Astrocyte of the cerebellum (primary cell): ENCODE results near the gene TMEM240.
"Not testable (repeated sequence)": the region's sequence is repeated elsewhere in the genome, so short reads cannot be mapped to it uniquely, and the experiment has no call there.

Source experiments
- DNase-seq: peaks from one replicate; pipeline ENCODE4 v3.0.0-alpha.2; 2011; ENCODE audit warnings: low read depth
- H3K4me3 ChIP-seq: 2 replicates; pipeline ENCODE4 v1.5.1; 2011; ENCODE audit warnings: mild to moderate bottlenecking, low read depth, low read length, moderate library complexity
- in situ Hi-C: cut with HindIII; loops from 2 replicates; pipeline ENCODE4 v1.10.0; 2017; ENCODE audit warnings: low sequenced_read_pairs
- TF ChIP-seq, protein P1 (sequence below): IDR thresholded peaks from 2 replicates; pipeline ENCODE4 v1.5.1; 2012; ENCODE audit warnings: low read length, low read depth, moderate library complexity, mild to moderate bottlenecking; ENCODE audit errors: missing control alignments

Gene TMEM240

DNA sequence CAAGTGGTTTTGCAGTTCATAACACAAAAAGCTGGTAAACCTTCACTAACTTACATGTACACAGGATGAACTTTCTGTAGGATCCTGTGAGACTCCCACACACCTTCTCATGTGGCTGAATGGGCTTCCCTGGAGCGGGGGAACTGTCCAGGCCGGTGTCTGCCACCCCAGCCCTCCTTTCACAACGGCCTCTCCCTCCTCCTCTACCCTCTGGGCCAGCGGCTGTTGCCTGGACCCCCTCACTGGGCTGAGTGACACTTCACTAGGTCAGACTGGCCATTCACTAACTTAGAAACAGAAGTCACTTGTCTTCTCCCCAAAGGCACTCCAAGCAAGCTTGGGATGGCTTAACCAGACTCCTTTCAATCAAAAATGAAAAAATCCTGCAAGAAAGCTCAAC, 18.2 kb upstream of the TMEM240 start:
- DNase-seq, result no peak
- TF ChIP-seq, protein P1, sequence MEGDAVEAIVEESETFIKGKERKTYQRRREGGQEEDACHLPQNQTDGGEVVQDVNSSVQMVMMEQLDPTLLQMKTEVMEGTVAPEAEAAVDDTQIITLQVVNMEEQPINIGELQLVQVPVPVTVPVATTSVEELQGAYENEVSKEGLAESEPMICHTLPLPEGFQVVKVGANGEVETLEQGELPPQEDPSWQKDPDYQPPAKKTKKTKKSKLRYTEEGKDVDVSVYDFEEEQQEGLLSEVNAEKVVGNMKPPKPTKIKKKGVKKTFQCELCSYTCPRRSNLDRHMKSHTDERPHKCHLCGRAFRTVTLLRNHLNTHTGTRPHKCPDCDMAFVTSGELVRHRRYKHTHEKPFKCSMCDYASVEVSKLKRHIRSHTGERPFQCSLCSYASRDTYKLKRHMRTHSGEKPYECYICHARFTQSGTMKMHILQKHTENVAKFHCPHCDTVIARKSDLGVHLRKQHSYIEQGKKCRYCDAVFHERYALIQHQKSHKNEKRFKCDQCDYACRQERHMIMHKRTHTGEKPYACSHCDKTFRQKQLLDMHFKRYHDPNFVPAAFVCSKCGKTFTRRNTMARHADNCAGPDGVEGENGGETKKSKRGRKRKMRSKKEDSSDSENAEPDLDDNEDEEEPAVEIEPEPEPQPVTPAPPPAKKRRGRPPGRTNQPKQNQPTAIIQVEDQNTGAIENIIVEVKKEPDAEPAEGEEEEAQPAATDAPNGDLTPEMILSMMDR, result no peak
- no peak overlapping the region for H3K4me3 ChIP-seq
- in situ Hi-C loops, result no loop called here

DNA sequence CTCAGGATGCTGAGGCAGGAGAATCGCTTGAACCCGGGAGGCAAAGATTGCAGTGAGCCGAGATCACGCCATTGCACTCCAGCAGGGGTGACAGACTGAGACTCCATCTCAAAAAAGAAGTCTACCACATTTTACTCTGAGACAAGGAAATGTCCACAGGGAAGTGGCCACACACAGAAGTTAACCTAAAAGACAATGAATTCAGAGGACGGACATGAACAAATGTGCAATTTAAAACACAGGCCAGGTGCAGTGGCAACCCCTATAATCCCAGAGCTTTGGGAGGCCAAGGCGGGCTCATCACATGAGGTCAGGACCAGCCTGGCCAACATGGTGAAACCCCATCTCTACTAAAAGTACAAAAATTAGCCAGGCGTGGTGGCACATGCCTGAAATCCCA, 17.3 kb upstream of the TMEM240 start:
- H3K4me3 ChIP-seq, DNase-seq, in situ Hi-C loops: not testable (repeated sequence)

DNA sequence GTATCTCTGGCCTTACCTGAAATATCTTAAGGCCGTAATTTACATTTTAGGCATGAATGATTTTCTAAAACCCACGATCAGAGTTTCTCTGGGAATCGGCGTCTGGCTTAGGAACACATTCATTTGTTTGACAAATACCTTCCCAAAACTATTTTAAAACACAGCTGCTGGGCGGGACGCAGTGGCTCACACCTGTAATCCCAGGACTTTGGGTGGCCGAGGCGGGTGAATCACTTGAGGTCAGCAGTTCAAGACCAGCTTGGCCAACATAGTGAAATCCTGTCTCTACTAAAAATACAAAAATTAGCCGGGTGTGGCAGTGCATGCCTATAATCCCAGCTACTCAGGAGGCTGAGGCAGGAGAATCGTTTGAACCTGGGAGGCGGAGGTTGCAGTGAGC, 16.5 kb upstream of the TMEM240 start:
- in situ Hi-C loops, H3K4me3 ChIP-seq, DNase-seq: not testable (repeated sequence)

DNA sequence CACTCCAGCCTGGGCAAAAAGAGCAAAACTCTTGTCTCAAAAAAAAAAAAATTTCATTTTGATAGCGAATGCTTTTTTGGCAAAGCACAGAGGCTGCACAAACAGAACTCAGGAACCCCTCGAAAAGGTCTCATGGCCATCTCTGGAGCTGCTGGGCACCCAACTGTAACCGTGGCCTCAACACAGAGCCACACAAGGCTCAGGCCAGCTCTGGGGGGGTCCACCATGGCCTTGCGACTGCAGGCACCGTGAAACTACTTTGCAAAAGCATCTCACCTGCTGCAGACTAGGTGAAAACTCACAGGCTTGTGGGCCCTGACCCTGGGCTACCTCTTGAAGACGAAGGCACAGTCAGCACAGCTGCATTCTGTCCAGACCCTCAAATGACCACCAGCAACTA, 16.1 kb upstream of the TMEM240 start:
- H3K4me3 ChIP-seq, result no peak overlapping the region
- TF ChIP-seq, protein P1, result no peak
- in situ Hi-C loops, result no loop called here
- no peak for DNase-seq

DNA sequence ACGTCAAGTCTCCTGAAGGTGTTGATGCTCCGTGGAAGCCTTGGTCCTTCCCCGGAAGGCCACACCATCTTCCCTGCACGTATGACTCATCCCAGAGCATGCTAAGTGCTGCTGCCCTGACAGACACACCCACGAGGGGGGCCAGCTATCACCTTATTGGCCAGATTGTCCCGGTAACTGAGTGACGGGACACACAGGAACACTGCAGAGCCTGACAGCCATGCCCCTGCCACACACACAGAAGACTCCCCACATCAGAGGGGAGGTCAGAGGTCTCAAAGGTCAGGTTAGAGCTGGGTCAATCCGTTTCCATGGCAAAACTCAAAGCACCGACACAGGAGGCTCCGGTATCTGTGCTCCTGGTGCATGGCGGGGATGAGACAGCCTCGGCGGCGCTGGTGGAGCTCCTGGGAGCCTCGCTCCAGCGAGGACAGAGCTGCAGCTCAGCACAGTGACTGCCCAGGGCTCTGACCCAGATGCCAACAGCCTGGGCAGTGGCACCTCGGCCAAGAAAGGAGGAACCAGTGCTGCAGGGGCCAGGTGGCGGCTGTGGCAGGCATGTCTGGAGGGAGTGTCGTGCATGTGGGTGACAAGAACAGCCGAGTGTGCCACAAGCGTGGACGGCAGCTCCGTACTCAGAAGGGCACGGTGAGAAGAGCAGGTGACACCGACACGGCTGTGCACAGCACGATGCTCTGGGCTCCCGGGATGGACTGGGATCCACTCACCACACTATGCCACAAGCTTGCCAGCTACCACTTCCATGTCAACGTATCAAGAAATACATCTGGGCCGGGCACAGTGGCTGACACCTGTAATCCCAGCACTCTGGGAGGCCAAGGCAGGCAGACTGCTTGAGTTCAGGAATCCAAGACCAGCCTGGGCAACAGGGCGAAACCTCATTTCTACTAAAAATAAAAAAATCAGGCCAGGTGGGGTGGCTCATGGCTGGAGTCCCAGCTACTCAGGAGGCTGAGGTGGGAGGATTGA, 14.8 kb upstream of the TMEM240 start:
- no peak overlapping the region for H3K4me3 ChIP-seq
- no peak for DNase-seq
- in situ Hi-C loops, result no loop called here
- TF ChIP-seq, protein P1, result no peak

DNA sequence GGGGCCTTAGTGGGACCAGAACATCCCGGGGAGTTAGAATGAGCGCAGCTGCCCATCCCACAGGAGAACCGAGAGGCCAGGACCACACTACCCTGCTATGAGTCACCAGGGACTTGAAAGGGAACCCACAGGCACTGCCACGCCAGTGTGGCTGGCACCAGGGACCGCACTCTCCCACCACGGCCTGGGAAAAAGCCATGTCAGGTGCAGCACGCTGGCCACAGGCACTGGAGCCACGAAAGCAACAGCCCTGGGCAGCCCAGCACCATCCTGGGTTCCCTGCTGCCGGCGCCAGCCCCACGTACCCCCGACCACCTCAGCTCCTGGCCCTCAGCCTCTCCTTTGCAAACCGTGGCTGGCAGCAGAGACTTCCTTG, 14.1 kb upstream of the TMEM240 start:
- no peak overlapping the region for H3K4me3 ChIP-seq
- no peak for DNase-seq
- TF ChIP-seq, protein P1, result no peak
- in situ Hi-C loops, result no loop called here

DNA sequence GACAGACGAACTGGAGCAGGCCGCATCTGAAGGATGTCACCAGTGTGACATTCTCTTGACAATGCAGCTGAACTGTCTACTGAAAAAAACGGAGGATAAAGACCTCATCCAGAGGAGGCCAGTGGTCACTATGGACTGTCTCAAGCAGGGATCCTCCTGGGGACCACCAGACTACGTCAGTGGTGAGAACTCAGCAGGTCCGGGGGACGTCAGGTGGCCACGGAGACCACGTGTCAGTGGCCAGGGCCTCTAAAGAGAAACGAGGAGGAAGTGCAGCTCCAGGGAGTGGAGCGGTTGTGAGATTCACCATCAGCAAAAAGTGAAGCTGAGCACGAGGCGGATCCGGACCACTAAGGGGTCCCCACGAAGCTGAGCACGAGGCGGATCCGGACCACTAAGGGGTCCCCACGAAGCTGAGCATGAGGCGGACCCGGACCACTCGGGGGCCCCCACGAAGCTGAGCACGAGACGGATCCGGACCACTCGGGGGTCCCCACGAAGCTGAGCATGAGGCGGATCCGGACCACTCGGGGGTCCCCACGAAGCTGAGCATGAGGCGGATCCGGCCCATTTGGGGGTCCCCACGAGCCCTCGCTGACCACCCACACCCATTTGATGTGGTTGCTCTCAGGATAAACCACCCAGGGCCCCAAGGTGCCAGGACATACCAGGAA, 13.5 kb upstream of the TMEM240 start:
- DNase-seq, result no peak
- in situ Hi-C loops, result no loop called here
- TF ChIP-seq, protein P1, result no peak
- no peak overlapping the region for H3K4me3 ChIP-seq
